Astrocyte (in vitro differentiated cells and primary cell): ENCODE data around the gene WDR86. TPM values are rescaled to one million over a fixed set of nuclear protein-coding genes. Genes with fewer than 3 reads are reported as not detected.

Experiments used
- DNase-seq: peaks from one replicate; pipeline ENCODE4 v3.0.0-alpha.2; 2010; ENCODE audit warnings: low read depth
- FAIRE-seq: peaks from 2 replicates; lab custom pipeline; 2011; peaks lifted over from hg19 to GRCh38; lab: Jason Lieb, UNC
- H2AFZ ChIP-seq: 2 replicates; pipeline ENCODE4 v1.6.0; 2012; ENCODE audit warnings: low read depth, low read length, inconsistent platforms
- H3K27ac ChIP-seq: 2 replicates; pipeline ENCODE4 v1.5.1; 2011; ENCODE audit warnings: low read depth, low read length, inconsistent platforms
- H3K27me3 ChIP-seq: 2 replicates; pipeline ENCODE4 v1.6.0; 2011; ENCODE audit warnings: low read length, inconsistent platforms; ENCODE audit not compliant: insufficient read depth
- H3K36me3 ChIP-seq: 2 replicates; pipeline ENCODE4 v1.5.1; 2011; ENCODE audit warnings: low read length, inconsistent platforms; ENCODE audit not compliant: insufficient read depth
- H3K4me1 ChIP-seq: 2 replicates; pipeline ENCODE4 v1.5.1; 2011; ENCODE audit warnings: low read length, inconsistent platforms; ENCODE audit not compliant: insufficient read depth
- H3K4me2 ChIP-seq: 2 replicates; pipeline ENCODE4 v1.6.0; 2012; ENCODE audit warnings: low read length, inconsistent platforms
- H3K4me3 ChIP-seq: 2 replicates; pipeline ENCODE4 v1.5.1; 2011; ENCODE audit warnings: low read depth, mild to moderate bottlenecking, low read length, inconsistent platforms; ENCODE audit not compliant: insufficient read depth
- H3K79me2 ChIP-seq: 2 replicates; pipeline ENCODE4 v1.6.0; 2012; ENCODE audit warnings: mild to moderate bottlenecking, low read length, inconsistent platforms; ENCODE audit not compliant: insufficient read depth
- H3K9ac ChIP-seq: 2 replicates; pipeline ENCODE4 v1.6.0; 2012; ENCODE audit warnings: mild to moderate bottlenecking, low read length, inconsistent platforms
- H3K9me3 ChIP-seq: 2 replicates; pipeline ENCODE4 v1.5.1; 2012; ENCODE audit warnings: low read depth, mild to moderate bottlenecking, low read length, inconsistent platforms; ENCODE audit not compliant: insufficient read depth
- H4K20me1 ChIP-seq: 2 replicates; pipeline ENCODE4 v1.6.0; 2012; ENCODE audit warnings: low read length, inconsistent platforms; ENCODE audit not compliant: insufficient read depth
- H3K27ac Mint-ChIP-seq: one replicate; pipeline ENCODE4 v1.8.0; 2021; ENCODE audit warnings: mild to moderate bottlenecking, mixed read lengths; ENCODE audit not compliant: unreplicated experiment
- H3K27me3 Mint-ChIP-seq: one replicate; pipeline ENCODE4 v1.8.0; 2021; ENCODE audit warnings: low read depth, mixed read lengths; ENCODE audit not compliant: unreplicated experiment
- H3K36me3 Mint-ChIP-seq: one replicate; pipeline ENCODE4 v1.8.0; 2021; ENCODE audit warnings: low read depth, mixed read lengths; ENCODE audit not compliant: unreplicated experiment
- H3K4me1 Mint-ChIP-seq: one replicate; pipeline ENCODE4 v1.8.0; 2021; ENCODE audit warnings: low read depth, mixed read lengths; ENCODE audit not compliant: unreplicated experiment
- H3K4me3 Mint-ChIP-seq: one replicate; pipeline ENCODE4 v1.8.0; 2021; ENCODE audit warnings: mild to moderate bottlenecking, moderate library complexity, mixed read lengths; ENCODE audit not compliant: unreplicated experiment
- H3K9me3 Mint-ChIP-seq: one replicate; pipeline ENCODE4 v1.8.0; 2021; ENCODE audit warnings: mild to moderate bottlenecking, mixed read lengths; ENCODE audit not compliant: unreplicated experiment
- CTCF ChIP-seq: IDR thresholded peaks from 2 replicates; pipeline ENCODE4 v1.5.1; 2011; ENCODE audit warnings: low read depth, mild to moderate bottlenecking, inconsistent platforms, low read length, moderate library complexity; ENCODE audit not compliant: insufficient read depth
- EZH2 ChIP-seq: IDR thresholded peaks from 2 replicates; pipeline ENCODE4 v1.6.1; 2012; ENCODE audit warnings: mild to moderate bottlenecking, low read length, inconsistent platforms; ENCODE audit not compliant: insufficient read depth
- total RNA-seq: library from RNA; stranded (reverse); gene quantifications from 2 replicates; pipeline ENCODE4 v1.2.1, GENCODE V29; 2021

Gene WDR86
- total RNA-seq, 1 donor from 2014 or later = 3.6 TPM

GRCh38 chr7:151451626-151452571, 42.1 kb upstream of the WDR86 start:
- Mint-ChIP-seq H3K36me3 (no peaks in the 10 kb centered on the region), H3K4me1 (no peaks in the 10 kb centered on the region), H3K9me3 (no peaks in the 10 kb centered on the region), H3K27me3 (peaks cover 29% of the 10 kb centered on the region), H3K27ac (no peak overlapping the region), H3K4me3 (no peak overlapping the region)
- no peak overlapping the region for H3K4me3 ChIP-seq
- no peak overlapping the region for H3K27ac ChIP-seq
- FAIRE-seq (no peak), DNase-seq (no peak)
- H3K36me3 ChIP-seq = no peaks in the 10 kb centered on the region
- no peaks in the 10 kb centered on the region for H3K9me3 ChIP-seq
- H3K9ac ChIP-seq = no peak overlapping the region
- no peak overlapping the region for H2AFZ ChIP-seq
- no peaks in the 10 kb centered on the region for H3K79me2 ChIP-seq
- peaks cover 3% of the 10 kb centered on the region for H3K4me1 ChIP-seq
- H3K4me2 ChIP-seq = no peak overlapping the region
- no peaks in the 10 kb centered on the region for H4K20me1 ChIP-seq
- no peaks in the 10 kb centered on the region for H3K27me3 ChIP-seq
- TF ChIP-seq CTCF (no peak), EZH2 (no peak)

GRCh38 chr7:151451156-151451555, 41.3 kb upstream of the WDR86 start:
- no peaks in the 10 kb centered on the region for H3K27me3 ChIP-seq
- no peaks in the 10 kb centered on the region for H3K36me3 ChIP-seq
- H3K27ac Mint-ChIP-seq = no peak overlapping the region
- peaks cover 34% of the 10 kb centered on the region for H3K27me3 Mint-ChIP-seq
- no peaks in the 10 kb centered on the region for H3K9me3 ChIP-seq
- H3K36me3 Mint-ChIP-seq = no peaks in the 10 kb centered on the region
- peaks cover 3% of the 10 kb centered on the region for H3K4me1 Mint-ChIP-seq
- FAIRE-seq (no peak), DNase-seq (no peak)
- H3K9me3 Mint-ChIP-seq = no peaks in the 10 kb centered on the region
- H3K4me3 ChIP-seq = no peak overlapping the region
- no peak overlapping the region for H2AFZ ChIP-seq
- H3K9ac ChIP-seq = no peak overlapping the region
- H3K4me2 ChIP-seq = no peak overlapping the region
- H3K4me1 ChIP-seq = peaks cover 3% of the 10 kb centered on the region
- no peaks in the 10 kb centered on the region for H3K79me2 ChIP-seq
- no peaks in the 10 kb centered on the region for H4K20me1 ChIP-seq
- no peak overlapping the region for H3K4me3 Mint-ChIP-seq
- no peak for TF ChIP-seq CTCF
- TF ChIP-seq EZH2 = no peak
- no peak overlapping the region for H3K27ac ChIP-seq

GRCh38 chr7:151449990-151450389, 40.2 kb upstream of the WDR86 start:
- peaks cover 40% of the 10 kb centered on the region for H3K27me3 Mint-ChIP-seq
- H3K9me3 ChIP-seq = no peaks in the 10 kb centered on the region
- no peak for FAIRE-seq
- H3K4me1 ChIP-seq = peaks cover 3% of the 10 kb centered on the region
- no peaks in the 10 kb centered on the region for H3K36me3 Mint-ChIP-seq
- no peaks in the 10 kb centered on the region for H3K36me3 ChIP-seq
- no peak overlapping the region for H3K4me3 ChIP-seq
- H4K20me1 ChIP-seq = no peaks in the 10 kb centered on the region
- H3K4me1 Mint-ChIP-seq = peaks cover 3% of the 10 kb centered on the region
- no peaks in the 10 kb centered on the region for H3K9me3 Mint-ChIP-seq
- H3K27ac ChIP-seq = no peak overlapping the region
- H3K27me3 ChIP-seq = no peaks in the 10 kb centered on the region
- H3K79me2 ChIP-seq = no peaks in the 10 kb centered on the region
- H3K4me3 Mint-ChIP-seq = no peak overlapping the region
- no peak overlapping the region for H2AFZ ChIP-seq
- no peak overlapping the region for H3K9ac ChIP-seq
- no peak overlapping the region for H3K27ac Mint-ChIP-seq
- H3K4me2 ChIP-seq = no peak overlapping the region
- TF ChIP-seq EZH2 (no peak), CTCF (no peak)
- DNase-seq = no peak
